LNCaP clone FGC (cell line): ENCODE data around the gene LHPP.

Experiments used
- DNase-seq: peaks from one replicate; pipeline ENCODE4 v3.0.0-alpha.2; 2011; ENCODE audit warnings: low read depth
- H3K4me3 ChIP-seq: 2 replicates; pipeline ENCODE4 v1.5.1; 2011; ENCODE audit warnings: mild to moderate bottlenecking, low read depth, low read length, control low read depth
- TF ChIP-seq, protein P1 (sequence below): IDR thresholded peaks from 2 replicates; pipeline ENCODE4 v1.5.1; 2012; ENCODE audit warnings: mild to moderate bottlenecking; ENCODE audit not compliant: control insufficient read depth, insufficient read depth; ENCODE audit errors: extremely low read depth

LHPP gene

GRCh38 chr10:124552691-124553276 lies 91.2 kb downstream of the LHPP start:
- no peak overlapping the region for H3K4me3 ChIP-seq
- no peak for DNase-seq
- TF ChIP-seq, protein P1, sequence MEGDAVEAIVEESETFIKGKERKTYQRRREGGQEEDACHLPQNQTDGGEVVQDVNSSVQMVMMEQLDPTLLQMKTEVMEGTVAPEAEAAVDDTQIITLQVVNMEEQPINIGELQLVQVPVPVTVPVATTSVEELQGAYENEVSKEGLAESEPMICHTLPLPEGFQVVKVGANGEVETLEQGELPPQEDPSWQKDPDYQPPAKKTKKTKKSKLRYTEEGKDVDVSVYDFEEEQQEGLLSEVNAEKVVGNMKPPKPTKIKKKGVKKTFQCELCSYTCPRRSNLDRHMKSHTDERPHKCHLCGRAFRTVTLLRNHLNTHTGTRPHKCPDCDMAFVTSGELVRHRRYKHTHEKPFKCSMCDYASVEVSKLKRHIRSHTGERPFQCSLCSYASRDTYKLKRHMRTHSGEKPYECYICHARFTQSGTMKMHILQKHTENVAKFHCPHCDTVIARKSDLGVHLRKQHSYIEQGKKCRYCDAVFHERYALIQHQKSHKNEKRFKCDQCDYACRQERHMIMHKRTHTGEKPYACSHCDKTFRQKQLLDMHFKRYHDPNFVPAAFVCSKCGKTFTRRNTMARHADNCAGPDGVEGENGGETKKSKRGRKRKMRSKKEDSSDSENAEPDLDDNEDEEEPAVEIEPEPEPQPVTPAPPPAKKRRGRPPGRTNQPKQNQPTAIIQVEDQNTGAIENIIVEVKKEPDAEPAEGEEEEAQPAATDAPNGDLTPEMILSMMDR = no peak

GRCh38 chr10:124554085-124554858 lies 92.6 kb downstream of the LHPP start:
- TF ChIP-seq, protein P1 = no peak
- H3K4me3 ChIP-seq = no peak overlapping the region
- no peak for DNase-seq

DNA sequence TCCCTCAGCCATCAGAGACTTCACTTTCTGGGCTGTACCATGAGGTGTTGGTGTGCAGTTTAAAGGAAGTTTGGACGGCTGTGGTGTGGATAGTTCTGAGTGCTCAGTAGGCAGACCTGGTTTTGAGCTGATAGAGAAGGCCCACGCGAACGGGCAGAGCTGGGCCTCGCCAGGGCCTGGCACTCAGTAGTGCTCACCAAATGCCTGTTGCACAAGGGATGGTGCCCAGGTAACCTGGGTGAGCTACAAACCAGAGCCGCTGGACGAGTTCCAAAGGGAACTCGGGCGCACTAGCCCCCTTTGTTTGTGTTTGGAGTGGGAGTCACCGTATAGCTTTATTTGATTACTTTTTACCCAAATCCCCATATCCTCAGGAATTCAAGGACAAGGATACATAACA lies 95.5 kb downstream of the LHPP start:
- TF ChIP-seq, protein P1 = no peak
- H3K4me3 ChIP-seq = no peak overlapping the region
- no peak for DNase-seq

DNA sequence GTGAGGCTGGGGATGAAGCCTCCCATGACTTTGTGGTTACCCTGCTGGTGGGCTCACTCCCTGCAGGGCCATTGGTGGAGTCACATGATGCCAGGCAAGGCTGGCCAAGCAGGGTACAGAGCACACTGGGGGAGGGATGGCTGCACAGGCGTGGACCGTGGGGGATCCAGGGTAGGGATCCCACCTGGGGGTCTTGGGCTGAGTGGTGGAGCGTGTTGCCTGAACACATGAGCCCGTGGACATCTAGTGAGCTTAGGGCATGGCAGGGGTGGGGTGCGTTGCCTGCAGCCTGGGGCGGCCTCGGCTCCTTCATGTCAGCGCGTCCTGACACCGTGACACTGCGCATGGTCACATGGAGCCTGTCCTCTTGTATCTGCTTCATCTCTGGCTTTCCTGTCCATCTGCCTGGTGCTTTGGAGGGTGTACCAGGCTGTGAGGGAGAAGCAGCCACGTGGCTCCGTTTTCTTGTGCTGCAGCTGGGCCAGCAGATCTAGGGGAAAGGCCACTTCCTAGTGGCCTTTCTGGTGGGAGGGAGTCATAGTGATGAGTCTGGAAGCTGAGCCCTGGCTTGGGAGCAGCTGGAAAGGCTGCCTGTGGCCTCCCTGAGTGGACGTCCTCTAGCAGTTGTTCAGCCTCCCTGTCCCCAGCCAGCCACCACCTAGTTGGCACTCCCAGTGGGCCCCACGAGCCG lies 96.2 kb downstream of the LHPP start:
- H3K4me3 ChIP-seq = no peak overlapping the region
- TF ChIP-seq, protein P1 = no peak
- DNase-seq = no peak

GRCh38 chr10:124558339-124559321 lies 97.0 kb downstream of the LHPP start:
- H3K4me3 ChIP-seq = no peak overlapping the region
- TF ChIP-seq, protein P1 = no peak
- no peak for DNase-seq

- no peak for DNase-seq
- TF ChIP-seq, protein P1 = no peak
- H3K4me3 ChIP-seq = no peak overlapping the region
Observed at GRCh38 chr10:124559372-124560132, 97.9 kb downstream of the LHPP start.
